ENCODE results near the gene APLP2.
"Not testable (repeated sequence)": the region's sequence is repeated elsewhere in the genome, so short reads cannot be mapped to it uniquely, and the experiment has no call there.

The APLP2 gene

GRCh38 chr11:130091169-130091568, 21.5 kb downstream of the APLP2 start:
- peaks cover 16 to 23% of the 10 kb centered on the region in 2 donors for H3K4me1 ChIP-seq (ENCODE audit: control insufficient read depth in 1 of 2, insufficient read depth in 2 of 2, low read length in 2 of 2)
- H3K36me3 ChIP-seq (ENCODE audit: control insufficient read depth in 1 of 2, insufficient read depth in 2 of 2, low read length in 2 of 2); H3K27me3 ChIP-seq (ENCODE audit: low read depth, low read length); H3K4me3 ChIP-seq (ENCODE audit: low read depth in 1 of 2, low read length in 2 of 2); H3K27ac ChIP-seq (ENCODE audit: low read length); H3K9me3 ChIP-seq (ENCODE audit: control insufficient read depth in 1 of 2, low read length in 2 of 2): not testable (repeated sequence)

GRCh38 chr11:130092661-130093060, 23.0 kb downstream of the APLP2 start:
- H3K4me1 ChIP-seq (ENCODE audit: control insufficient read depth in 1 of 2, insufficient read depth in 2 of 2, low read length in 2 of 2), result peaks cover 7 to 16% of the 10 kb centered on the region in 2 donors

GRCh38 chr11:130094614-130095013, 24.9 kb downstream of the APLP2 start:
- H3K36me3 ChIP-seq (ENCODE audit: control insufficient read depth in 1 of 2, insufficient read depth in 2 of 2, low read length in 2 of 2), result no peaks in the 10 kb centered on the region
- no peaks in the 10 kb centered on the region for H3K27me3 ChIP-seq (ENCODE audit: low read depth, low read length)
- no peak overlapping the region for H3K4me3 ChIP-seq (ENCODE audit: low read depth in 1 of 2, low read length in 2 of 2)
- H3K27ac ChIP-seq (ENCODE audit: low read length), result no peak overlapping the region
- H3K9me3 ChIP-seq (ENCODE audit: control insufficient read depth in 1 of 2, low read length in 2 of 2), result no peaks in the 10 kb centered on the region
- H3K4me1 ChIP-seq (ENCODE audit: control insufficient read depth in 1 of 2, insufficient read depth in 2 of 2, low read length in 2 of 2), result peaks cover 0 to 3% of the 10 kb centered on the region in 2 donors

More at GRCh38 chr11:130092661-130093060, 23.0 kb downstream of the APLP2 start:
- Histone ChIP-seq H3K27ac (ENCODE audit: low read length) (no peak overlapping the region), H3K9me3 (ENCODE audit: control insufficient read depth in 1 of 2, low read length in 2 of 2) (no peaks in the 10 kb centered on the region), H3K4me3 (ENCODE audit: low read depth in 1 of 2, low read length in 2 of 2) (no peak overlapping the region), H3K27me3 (ENCODE audit: low read depth, low read length) (no peaks in the 10 kb centered on the region), H3K36me3 (ENCODE audit: control insufficient read depth in 1 of 2, insufficient read depth in 2 of 2, low read length in 2 of 2) (no peaks in the 10 kb centered on the region)

GRCh38 chr11:130095326-130095725, 25.6 kb downstream of the APLP2 start:
- H3K9me3 ChIP-seq (ENCODE audit: control insufficient read depth in 1 of 2, low read length in 2 of 2), result no peaks in the 10 kb centered on the region
- H3K4me1 ChIP-seq (ENCODE audit: control insufficient read depth in 1 of 2, insufficient read depth in 2 of 2, low read length in 2 of 2), result no peaks in the 10 kb centered on the region
- H3K4me3 ChIP-seq (ENCODE audit: low read depth in 1 of 2, low read length in 2 of 2), result no peak overlapping the region
- no peaks in the 10 kb centered on the region for H3K27me3 ChIP-seq (ENCODE audit: low read depth, low read length)
- H3K27ac ChIP-seq (ENCODE audit: low read length), result no peak overlapping the region
- no peaks in the 10 kb centered on the region for H3K36me3 ChIP-seq (ENCODE audit: control insufficient read depth in 1 of 2, insufficient read depth in 2 of 2, low read length in 2 of 2)

DNA sequence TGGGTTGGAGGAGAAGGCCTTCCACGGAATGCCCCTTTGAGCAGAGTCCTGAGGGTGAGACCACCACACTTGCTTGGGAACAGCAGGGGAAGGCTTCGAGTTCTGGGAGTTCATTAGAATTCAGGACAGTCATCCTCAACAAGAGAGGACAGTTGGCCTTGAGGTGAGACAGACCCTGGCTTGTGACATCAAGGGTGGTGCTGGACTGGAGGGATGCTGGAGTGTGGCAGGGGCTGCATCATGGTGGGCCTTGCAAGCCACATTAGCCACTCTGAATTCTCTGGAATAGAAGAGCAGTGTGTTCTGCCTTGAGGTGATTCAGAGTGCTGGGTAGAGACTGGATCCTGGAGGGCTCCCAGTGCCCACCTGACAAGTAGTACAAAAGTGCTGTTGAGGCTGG, 26.3 kb downstream of the APLP2 start:
- no peaks in the 10 kb centered on the region for H3K9me3 ChIP-seq (ENCODE audit: control insufficient read depth in 1 of 2, low read length in 2 of 2)
- no peak overlapping the region for H3K27ac ChIP-seq (ENCODE audit: low read length)
- no peaks in the 10 kb centered on the region for H3K27me3 ChIP-seq (ENCODE audit: low read depth, low read length)
- no peaks in the 10 kb centered on the region for H3K4me1 ChIP-seq (ENCODE audit: control insufficient read depth in 1 of 2, insufficient read depth in 2 of 2, low read length in 2 of 2)
- H3K4me3 ChIP-seq (ENCODE audit: low read depth in 1 of 2, low read length in 2 of 2), result no peak overlapping the region
- no peaks in the 10 kb centered on the region for H3K36me3 ChIP-seq (ENCODE audit: control insufficient read depth in 1 of 2, insufficient read depth in 2 of 2, low read length in 2 of 2)

DNA sequence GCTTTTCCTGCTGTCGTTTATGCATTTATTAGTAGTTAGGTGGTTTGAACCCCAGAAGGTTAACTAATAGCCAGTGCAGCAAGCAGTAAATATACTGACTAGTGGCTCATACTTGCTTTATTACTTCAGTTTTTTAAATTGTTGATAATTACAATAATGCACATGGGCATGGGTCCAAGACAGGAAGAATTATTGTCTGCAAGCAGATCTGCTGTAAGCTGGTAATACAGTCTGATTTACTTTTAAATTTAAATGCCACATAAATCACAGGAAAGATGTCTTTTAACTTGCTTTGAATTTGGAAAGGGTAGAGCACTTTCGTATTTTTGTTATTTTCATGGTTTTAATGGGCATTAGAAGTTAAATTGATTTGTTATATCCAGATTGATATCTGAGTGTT, 27.1 kb downstream of the APLP2 start:
- Histone ChIP-seq H3K4me1 (ENCODE audit: control insufficient read depth in 1 of 2, insufficient read depth in 2 of 2, low read length in 2 of 2) (peaks cover 0 to 7% of the 10 kb centered on the region in 2 donors), H3K27ac (ENCODE audit: low read length) (no peak overlapping the region), H3K4me3 (ENCODE audit: low read depth in 1 of 2, low read length in 2 of 2) (no peak overlapping the region), H3K9me3 (ENCODE audit: control insufficient read depth in 1 of 2, low read length in 2 of 2) (no peaks in the 10 kb centered on the region), H3K27me3 (ENCODE audit: low read depth, low read length) (no peaks in the 10 kb centered on the region), H3K36me3 (ENCODE audit: control insufficient read depth in 1 of 2, insufficient read depth in 2 of 2, low read length in 2 of 2) (no peaks in the 10 kb centered on the region)

DNA sequence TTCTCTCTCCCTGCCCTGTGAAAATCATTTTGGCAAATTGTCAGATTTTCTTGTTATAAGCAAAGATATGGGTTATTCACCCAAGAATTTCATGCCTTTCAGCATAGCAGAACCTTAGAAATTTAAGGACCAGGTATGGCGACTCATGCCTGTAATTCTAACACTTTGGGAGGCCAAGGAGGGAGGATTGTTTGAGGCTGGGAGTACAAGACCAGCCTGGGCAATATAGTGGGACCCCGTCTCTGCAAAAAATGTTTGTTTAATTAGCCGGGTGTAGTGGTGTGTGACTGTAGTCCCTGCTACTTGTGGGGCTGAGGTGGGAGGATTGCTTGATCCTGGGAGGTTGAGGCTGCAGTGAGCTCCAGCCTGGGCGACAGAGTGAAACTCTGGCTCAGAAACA, 27.6 kb downstream of the APLP2 start:
- Histone ChIP-seq H3K9me3 (ENCODE audit: control insufficient read depth in 1 of 2, low read length in 2 of 2) (no peaks in the 10 kb centered on the region), H3K27ac (ENCODE audit: low read length) (no peak overlapping the region), H3K4me1 (ENCODE audit: control insufficient read depth in 1 of 2, insufficient read depth in 2 of 2, low read length in 2 of 2) (peaks cover 0 to 10% of the 10 kb centered on the region in 2 donors), H3K36me3 (ENCODE audit: control insufficient read depth in 1 of 2, insufficient read depth in 2 of 2, low read length in 2 of 2) (no peaks in the 10 kb centered on the region), H3K27me3 (ENCODE audit: low read depth, low read length) (no peaks in the 10 kb centered on the region), H3K4me3 (ENCODE audit: low read depth in 1 of 2, low read length in 2 of 2) (no peak overlapping the region)

DNA sequence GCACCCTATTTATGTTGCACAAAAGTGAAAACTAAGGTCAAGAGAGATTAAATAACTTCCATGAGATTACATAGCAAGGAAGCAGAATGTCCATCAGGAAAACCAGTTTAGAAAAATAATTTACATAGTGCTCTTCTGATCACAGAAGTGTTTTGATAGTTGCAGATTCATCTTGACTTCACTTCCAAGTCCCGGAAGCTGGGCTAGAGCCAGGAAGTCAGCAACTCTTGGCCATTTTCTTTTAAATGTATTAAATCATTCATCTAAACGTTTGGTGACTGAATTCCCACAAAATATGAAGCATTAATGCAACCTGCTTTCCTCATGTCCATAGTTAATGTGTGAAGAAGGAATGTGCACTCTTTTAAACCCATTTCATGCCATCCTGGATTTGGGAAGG, 29.7 kb downstream of the APLP2 start:
- Histone ChIP-seq H3K36me3 (ENCODE audit: control insufficient read depth in 1 of 2, insufficient read depth in 2 of 2, low read length in 2 of 2) (no peaks in the 10 kb centered on the region), H3K4me1 (ENCODE audit: control insufficient read depth in 1 of 2, insufficient read depth in 2 of 2, low read length in 2 of 2) (peaks cover 12 to 24% of the 10 kb centered on the region in 2 donors), H3K4me3 (ENCODE audit: low read depth in 1 of 2, low read length in 2 of 2) (no peak overlapping the region), H3K9me3 (ENCODE audit: control insufficient read depth in 1 of 2, low read length in 2 of 2) (no peaks in the 10 kb centered on the region), H3K27me3 (ENCODE audit: low read depth, low read length) (no peaks in the 10 kb centered on the region), H3K27ac (ENCODE audit: low read length) (no peak overlapping the region)

- Histone ChIP-seq H3K36me3 (ENCODE audit: control insufficient read depth in 1 of 2, insufficient read depth in 2 of 2, low read length in 2 of 2) (no peaks in the 10 kb centered on the region), H3K4me1 (ENCODE audit: control insufficient read depth in 1 of 2, insufficient read depth in 2 of 2, low read length in 2 of 2) (peaks cover 12 to 24% of the 10 kb centered on the region in 2 donors), H3K27me3 (ENCODE audit: low read depth, low read length) (no peaks in the 10 kb centered on the region), H3K27ac (ENCODE audit: low read length) (no peak overlapping the region), H3K9me3 (ENCODE audit: control insufficient read depth in 1 of 2, low read length in 2 of 2) (no peaks in the 10 kb centered on the region), H3K4me3 (ENCODE audit: low read depth in 1 of 2, low read length in 2 of 2) (no peak overlapping the region)
These were observed 30.8 kb downstream of the APLP2 start for GRCh38 chr11:130100381-130101095.

GRCh38 chr11:130101661-130102060, 32.0 kb downstream of the APLP2 start:
- H3K27me3 ChIP-seq (ENCODE audit: low read depth, low read length), result no peaks in the 10 kb centered on the region
- H3K9me3 ChIP-seq (ENCODE audit: control insufficient read depth in 1 of 2, low read length in 2 of 2), result no peaks in the 10 kb centered on the region
- no peaks in the 10 kb centered on the region for H3K36me3 ChIP-seq (ENCODE audit: control insufficient read depth in 1 of 2, insufficient read depth in 2 of 2, low read length in 2 of 2)
- no peak overlapping the region for H3K4me3 ChIP-seq (ENCODE audit: low read depth in 1 of 2, low read length in 2 of 2)
- H3K4me1 ChIP-seq (ENCODE audit: control insufficient read depth in 1 of 2, insufficient read depth in 2 of 2, low read length in 2 of 2), result peaks cover 12 to 24% of the 10 kb centered on the region in 2 donors
- H3K27ac ChIP-seq (ENCODE audit: low read length), result no peak overlapping the region

DNA sequence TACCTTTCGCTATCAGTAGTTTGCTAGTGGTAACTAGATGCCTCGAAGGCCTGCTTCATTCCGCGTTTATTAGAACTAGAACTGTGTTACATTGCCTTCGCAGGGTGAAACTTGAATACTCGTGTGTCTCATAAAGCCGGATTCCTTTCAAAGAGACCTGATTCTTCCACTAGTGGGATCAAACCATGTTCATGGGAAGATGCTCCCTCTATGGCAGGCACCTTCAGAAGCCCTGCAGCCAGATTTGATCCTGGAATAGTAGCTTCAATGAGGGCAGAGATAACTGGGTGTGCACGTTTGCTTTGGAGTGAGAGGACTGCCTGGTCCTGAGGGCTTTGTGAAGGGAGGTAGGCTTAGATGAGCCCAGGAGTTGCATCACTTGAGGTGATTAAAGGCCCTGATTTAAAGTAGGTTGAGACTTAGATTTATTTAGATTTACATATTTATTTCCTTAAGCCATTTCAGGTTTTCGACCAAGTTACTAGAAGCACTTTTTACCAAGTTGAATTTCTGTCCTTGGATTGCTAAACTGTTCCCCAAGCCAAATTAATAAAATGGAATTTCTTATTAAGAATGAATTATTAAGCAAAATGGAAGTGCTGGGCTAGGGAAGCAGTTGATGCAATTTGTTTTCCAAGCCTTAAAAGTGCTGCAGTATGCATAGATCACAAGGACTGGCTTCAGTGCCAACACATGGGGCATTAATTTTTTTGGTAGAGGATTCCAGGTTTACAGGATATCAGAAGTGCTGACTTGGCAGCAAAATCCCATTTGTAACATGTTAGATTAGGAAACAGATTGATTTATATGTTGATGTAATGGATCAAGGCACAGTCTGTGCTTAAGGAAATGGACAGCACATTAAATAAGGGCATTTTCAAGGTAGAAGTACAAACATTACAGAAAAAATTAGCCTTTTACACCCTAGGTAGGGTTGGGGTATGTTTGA, 32.9 kb downstream of the APLP2 start:
- Histone ChIP-seq H3K36me3 (ENCODE audit: control insufficient read depth in 1 of 2, insufficient read depth in 2 of 2, low read length in 2 of 2) (no peaks in the 10 kb centered on the region), H3K4me1 (ENCODE audit: control insufficient read depth in 1 of 2, insufficient read depth in 2 of 2, low read length in 2 of 2) (peaks cover 12 to 24% of the 10 kb centered on the region in 2 donors), H3K4me3 (ENCODE audit: low read depth in 1 of 2, low read length in 2 of 2) (peak overlapping the region in 1 of 2 donors; percentile 14), H3K27me3 (ENCODE audit: low read depth, low read length) (no peaks in the 10 kb centered on the region), H3K9me3 (ENCODE audit: control insufficient read depth in 1 of 2, low read length in 2 of 2) (no peaks in the 10 kb centered on the region), H3K27ac (ENCODE audit: low read length) (no peak overlapping the region)

All from muscle layer of duodenum (tissue), 2 donors.